LHCN-M2 (cell line): ENCODE measurements around the gene COQ8B. TPM values are rescaled to one million over a fixed set of nuclear protein-coding genes. Genes with fewer than 3 reads are reported as not detected.
"Not testable (repeated sequence)": the region's sequence is repeated elsewhere in the genome, so short reads cannot be mapped to it uniquely, and the experiment has no call there.

ENCODE experiments used
- DNase-seq: peaks from one replicate; pipeline ENCODE4 v3.0.0-alpha.2; 2012; ENCODE audit warnings: low read depth
- total RNA-seq: library from RNA; depleted of rRNA; stranded (reverse); fragments of >200 nt; gene quantifications from 2 replicates; pipeline ENCODE4 v1.2.3, GENCODE V29; 2014

Gene COQ8B
- total RNA-seq, 1 experiment from 2014 or later = 54.7 TPM

DNA sequence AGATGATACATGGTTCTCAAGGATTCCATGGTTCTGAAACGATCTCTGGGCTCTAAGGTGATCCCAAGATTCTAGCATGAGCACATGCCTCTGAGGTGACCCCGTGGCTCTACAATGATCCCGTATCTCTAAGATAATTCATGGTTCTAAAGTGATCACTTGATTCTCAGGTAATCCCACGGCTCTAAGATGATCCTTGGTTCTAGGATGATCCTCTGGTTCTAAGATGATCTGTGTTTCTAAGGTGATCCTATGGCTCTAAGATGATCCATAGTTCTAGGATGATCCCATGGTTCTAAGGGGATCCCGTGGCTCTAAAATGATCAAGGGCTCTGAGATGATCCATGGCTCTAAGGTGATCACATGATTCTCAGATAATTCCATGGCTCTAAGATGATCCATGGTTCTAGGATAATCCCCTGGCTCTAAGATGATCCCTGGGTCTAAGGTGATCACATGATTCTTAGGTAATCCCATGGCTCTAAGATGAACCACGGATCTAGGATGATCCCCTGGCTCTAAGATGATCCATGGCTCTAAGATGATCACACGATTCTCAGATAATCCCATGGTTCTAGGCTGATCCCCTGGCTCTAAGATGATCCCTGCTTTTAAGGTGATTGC is 47.6 kb downstream of the COQ8B start:
- no peak for DNase-seq

DNA sequence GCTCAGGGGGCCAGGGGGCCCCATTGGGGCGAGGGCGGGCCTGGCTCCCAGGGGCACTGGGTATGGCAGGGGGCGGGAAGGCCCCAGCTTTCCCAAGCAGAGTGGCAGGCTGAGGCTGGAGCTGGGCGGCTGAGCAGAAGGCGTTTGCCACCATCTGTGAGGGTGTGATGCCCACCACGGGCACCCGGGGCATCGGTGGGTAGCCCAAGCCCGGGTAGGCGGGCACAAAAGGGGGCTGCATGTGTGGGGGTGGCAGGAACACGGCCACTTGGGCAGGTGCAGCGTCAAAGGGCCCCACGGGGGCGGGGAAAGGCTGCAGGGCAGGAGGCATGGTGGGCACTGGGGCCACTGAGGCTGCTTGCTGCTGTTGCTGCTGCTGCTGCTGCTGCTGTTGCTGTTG is 49.1 kb downstream of the COQ8B start:
- no peak for DNase-seq

DNA sequence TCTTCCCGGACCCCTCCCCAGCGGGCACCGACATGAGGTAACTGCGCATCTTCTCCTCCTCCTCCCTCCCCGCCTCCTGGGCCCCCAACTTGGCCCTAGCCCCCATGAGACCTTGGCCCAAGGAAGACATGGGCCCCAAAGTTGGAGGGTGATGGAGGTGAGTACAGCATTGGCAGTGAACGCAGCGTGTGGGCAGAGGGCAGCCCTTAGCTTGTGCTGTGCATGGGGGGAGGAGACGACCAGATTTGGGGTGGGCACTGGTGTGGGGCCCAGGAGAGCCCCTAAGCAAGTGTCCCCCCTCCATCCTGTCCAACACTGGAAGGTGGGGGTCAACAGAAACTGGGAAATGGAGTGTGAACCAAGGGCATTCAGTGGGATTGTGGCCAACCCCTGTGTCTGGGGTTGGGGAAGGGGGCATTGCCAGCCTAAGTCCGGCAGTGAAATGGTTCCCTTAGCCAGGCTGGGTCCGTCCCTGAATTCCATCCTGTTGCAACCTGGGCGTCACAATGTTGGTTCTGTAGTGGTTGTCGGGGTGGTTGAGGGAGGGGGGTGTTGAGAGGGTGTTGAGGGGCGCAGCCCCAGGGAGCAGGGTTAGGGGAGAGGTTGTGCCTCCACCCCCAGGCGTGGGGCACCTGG is 49.8 kb downstream of the COQ8B start:
- DNase-seq = no peak

DNA sequence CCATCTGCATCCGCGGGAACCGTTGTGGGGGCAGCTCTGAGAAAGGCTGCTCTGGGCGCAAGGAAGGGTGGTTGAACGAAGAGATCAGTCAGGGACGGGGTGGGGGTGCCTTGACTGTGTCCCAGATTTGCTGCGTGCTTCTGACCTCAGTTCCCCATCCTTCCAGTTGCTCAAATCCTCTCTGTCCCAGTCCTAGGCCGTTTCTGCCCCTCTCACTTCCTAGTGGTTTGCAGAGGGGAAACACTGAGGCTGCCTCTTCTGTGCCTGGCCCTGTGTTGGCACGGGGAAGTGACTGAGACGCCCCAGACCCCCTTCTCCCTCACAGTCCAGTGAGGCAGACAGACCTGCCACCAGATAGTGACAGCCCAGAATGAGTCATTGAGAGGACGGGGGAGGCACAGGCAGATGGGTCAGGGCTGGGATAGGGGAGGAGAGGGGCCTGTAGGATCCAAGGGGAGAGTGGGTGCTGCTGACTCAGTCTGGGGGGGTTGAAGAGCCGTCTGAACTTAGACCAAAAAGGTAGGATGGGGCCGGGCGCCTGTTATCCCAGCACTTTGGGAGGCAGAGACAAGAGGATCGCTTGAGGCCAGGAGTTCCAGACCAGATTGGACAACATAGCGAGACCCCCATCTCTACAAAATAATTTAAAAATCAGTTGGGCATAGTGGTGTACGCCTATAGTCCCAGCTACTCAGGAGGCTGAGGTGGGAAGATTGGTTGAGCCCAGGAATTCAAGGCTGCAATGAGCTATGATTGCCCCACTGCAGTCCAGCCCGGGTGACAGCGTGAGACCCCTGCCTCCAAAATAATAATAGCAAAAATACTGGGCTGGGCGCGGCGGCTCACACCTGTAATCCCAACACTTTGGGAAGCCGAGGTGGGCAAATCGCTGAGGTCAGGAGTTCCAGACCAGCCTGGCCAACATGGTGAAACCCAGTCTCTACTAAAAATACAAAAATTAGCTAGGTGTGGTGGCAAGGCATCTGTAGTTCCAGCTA is 52.7 kb downstream of the COQ8B start:
- no peak for DNase-seq

DNA sequence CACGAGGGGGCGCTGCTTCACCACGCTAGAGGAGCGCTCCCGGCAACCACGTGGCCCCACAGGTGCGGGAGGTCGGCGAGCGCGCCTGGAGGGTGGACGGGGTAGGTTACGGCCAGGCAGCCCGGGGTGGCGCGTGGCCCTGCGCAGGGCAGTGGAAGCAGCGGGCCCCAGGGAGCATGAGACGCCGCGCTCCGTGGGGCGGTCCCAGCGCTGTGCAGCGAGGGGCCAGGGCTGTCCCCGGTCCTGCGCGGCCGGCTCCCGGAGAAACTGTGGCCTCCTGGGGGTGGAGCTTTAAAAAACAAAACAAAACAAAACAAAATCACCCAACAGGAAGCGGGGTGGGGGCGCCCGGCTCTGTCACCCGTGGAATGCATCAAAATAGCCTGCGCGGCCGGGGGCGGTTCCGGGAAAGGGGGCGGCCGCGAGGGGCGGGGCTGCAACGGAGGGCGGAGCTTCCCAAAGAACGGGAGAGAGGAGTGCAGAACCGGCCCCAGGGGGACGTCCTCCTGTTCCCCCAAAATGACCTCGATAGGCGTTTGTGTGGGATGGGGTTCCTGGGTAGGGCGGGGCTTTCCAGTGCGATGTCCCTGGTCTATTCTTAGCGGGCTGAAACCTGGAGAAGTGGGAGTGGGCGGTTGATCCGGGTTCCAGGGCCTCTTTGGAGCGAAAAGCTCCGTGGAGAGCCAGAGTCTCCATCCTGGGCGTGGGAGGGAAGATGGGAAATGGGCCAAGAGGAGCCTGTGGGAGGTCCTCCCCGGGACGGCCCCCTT is 53.6 kb downstream of the COQ8B start:
- DNase-seq = peak; percentile 76

DNA sequence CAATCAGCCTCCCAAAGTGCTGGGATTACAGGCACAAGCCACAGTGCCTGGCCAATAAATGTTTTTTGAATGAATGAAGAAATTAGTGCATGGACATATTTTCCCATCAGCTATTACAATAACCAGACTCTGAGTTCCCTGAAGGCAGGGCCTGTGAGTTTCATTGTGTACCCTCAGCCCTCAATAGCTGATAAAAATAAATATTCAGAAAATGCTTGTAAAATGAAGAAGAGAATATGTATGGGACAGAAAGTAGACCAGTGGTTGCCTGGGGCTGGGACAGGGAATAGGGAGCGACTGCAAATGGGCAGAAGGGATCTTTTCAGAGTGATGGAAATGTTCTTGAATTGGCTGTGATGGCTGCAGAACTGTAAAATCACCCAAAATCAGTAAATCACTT is 55.1 kb downstream of the COQ8B start:
- no peak for DNase-seq

DNA sequence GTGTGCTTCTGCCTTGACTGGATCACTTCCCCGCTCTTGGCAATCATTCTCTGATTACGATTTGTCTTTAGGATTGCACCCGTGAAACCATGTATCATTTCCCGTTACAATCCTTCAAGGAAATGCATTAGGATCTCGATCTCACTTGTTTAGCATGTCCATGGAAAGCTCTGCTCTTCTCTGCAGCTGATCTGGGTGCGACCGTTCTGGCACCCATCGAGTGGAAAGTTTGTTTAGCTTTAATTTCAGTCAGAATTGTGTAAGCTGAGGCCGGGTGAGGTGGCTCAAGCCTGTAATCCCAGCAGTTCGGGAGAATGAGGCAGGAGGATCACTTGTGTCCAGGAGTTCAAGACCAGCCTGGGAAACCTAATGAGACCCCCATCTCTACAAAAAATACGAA is 57.1 kb downstream of the COQ8B start:
- DNase-seq = no peak

DNA sequence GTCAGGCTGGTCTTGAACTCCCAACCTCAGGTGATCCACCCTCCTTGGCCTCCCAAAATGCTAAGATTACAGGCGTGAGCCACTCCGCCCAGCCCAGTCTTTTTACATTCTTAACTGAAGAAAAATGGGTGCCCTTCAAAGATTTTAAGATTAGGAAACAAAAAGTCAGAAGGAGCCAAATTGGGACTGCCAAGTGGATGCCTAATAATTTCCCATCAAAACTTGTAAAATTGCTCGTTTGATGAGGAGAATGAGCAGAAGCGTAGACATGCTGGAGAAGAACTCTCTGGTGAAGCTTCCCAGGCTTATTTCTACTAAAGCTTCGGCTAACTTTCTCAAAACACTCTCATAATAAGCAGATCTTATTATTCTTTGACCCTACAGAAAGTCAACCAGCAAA is 57.6 kb downstream of the COQ8B start:
- DNase-seq = no peak

DNA sequence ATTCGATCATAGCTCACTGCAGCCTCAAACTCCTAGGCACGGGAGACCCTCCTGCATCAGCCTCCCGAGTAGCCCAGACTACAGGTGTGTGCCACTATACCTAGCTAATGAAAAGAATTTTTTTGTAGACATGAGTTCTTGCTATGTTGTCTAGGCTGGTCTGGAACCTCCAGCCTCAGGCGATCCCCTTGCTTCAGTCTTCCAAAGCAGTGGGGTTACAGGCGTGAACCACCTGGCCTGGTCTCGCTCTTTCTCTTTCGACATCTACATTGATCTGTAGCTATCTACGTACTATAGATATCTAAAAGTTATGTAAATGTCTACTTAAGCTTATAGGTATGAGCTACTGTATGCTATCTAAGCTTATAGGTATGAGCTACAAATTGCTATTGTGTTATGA is 58.7 kb downstream of the COQ8B start:
- no peak for DNase-seq

DNA sequence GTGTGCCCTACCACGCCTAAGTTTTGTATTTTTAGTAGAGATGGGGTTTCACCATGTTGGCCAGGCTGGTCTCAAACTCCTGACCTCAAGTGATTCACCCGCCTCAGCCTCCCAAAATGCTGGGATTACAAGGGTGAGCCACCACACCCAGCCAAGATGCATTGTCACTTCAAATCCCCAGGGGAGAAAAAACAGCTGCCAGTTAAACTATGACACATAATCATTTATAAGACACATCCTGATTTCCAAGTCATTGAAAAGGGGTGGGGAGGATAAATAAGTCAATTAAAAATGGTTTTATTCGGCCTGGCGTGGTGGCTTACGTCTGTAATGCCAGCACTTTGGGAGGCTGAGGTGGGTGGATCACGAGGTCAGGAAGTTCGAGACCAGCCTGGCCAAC is 61.0 kb downstream of the COQ8B start:
- not testable (repeated sequence) for DNase-seq

DNA sequence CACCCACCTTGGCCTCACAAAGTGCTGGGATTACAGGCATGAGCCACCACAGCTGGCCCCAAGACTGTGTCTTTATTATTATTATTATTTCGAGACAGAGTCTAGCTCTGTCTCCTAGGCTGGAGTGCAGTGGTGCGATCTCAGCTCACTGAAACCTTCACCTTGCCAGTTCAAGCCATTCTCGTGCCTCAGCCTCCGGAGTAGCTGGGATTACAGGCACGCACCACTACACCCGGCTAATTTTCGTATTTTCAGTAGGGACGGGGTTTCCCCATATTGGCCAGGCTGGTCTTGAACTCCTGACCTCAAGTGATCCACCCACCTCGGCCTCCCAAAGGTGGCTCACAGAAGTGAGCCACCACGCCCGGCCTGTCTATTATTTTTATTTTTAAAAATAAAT is 64.4 kb downstream of the COQ8B start:
- DNase-seq = not testable (repeated sequence)

DNA sequence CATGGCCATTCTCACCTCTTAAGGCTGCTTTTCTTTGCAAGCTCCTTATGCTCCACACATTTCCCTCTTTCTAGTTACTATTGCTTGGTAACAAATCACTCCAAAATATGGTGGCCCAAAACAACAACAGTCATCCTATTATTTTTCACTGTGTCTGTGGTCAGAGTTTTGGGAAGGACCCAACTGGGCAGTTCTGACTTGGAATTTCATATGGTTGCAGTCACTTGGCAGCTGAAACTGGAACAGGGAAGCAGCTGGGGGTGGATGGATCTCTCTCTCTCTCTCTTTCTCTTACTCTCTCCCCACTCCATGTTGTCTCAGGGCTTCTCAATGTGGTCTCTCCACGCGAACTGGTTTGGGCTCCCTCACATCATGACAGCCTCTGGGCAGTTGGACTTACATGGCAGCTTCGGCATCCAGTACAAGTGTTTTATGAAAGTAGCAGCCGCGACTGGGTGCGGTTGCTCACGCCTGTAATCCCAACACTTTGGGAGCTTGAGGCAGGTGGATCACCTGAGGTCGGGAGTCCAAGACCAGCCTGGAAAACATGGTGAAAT is 65.9 kb downstream of the COQ8B start:
- peak; percentile 72 for DNase-seq

DNA sequence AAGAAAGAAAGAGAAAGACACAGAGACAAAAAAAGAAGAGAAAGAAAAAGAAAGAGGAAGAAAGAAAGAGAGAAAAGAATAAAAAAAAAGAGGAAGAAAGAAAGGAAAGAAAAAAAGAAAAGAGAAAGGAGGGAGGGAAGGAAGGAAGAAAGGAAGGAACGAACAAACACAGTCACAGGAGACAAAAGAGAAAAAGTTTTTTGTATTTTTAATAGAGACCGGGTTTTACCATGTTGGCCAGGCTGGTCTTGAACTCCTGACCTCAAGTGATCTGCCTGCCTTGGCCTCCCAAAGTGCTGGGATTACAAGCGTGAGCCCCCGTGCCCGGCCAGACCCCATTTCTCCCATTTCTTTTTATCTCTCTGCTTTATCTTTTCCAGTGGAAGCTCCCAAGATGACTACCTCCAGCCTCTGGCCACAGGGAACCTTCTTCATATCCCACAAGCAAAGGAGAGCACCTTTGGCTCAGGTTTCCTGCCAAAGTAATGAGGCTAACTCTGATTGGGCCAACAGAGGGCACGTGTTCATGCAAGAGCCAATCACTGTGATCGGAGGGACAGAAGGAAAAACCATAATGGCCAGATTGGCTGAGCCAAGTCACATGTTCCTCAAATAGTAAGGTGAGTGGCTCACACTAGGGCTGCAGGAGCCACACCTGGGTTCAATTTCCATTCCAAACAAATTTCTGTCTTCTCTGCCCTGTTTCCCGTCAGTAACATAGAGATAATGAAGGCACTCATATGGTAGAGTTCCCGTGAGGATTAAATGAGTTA is 66.6 kb downstream of the COQ8B start:
- DNase-seq = not testable (repeated sequence)

DNA sequence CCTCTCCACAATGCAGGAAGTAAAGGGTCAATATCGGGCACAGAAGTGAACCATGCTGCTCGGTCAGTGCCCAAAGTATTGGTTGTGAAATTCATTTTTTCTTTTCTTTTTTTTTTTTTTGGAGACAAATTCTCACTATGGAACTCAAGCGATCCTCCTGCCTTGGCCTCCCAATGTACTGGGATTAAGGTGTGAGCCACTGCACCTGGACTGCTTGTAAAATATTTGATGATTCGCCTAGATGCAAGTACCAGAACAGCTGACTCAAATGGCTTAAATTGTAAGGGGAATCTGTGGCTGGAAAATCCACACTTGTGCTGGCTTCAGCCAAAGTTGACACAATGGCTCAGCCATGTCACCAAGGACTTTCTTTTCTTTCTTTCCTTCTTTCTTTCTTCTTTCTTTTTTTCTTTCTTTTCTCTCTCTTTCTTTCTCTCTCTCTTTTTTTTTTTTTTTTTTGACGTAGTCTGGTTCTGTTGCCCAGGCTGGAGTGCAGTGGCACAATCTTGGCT is 69.9 kb downstream of the COQ8B start:
- no peak for DNase-seq

DNA sequence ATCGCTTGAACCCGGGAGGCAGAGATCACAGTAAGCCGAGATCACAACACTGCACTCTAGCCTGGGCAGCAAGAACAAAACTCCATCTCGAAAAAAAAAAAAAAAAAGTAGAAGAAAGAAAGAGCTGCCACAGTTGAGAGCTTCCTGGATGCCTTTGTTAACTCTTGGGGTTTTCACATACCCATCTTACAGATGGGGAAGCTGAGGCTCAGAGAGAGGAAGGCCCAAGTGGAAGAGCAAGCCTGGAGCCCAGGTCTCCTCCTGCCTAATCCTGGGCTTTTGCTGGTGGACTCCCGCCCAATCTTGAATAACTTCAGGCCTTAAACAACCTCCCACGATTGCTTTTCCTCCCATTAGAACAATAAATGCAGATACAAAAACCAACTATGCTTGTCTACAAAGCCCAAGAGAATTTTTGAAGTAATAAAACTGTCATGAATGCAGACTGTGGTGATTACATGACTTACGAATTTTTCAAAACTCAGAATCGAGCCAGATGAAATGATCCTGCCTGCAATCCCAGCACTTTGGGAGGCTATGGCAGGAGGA is 73.9 kb downstream of the COQ8B start:
- no peak for DNase-seq

DNA sequence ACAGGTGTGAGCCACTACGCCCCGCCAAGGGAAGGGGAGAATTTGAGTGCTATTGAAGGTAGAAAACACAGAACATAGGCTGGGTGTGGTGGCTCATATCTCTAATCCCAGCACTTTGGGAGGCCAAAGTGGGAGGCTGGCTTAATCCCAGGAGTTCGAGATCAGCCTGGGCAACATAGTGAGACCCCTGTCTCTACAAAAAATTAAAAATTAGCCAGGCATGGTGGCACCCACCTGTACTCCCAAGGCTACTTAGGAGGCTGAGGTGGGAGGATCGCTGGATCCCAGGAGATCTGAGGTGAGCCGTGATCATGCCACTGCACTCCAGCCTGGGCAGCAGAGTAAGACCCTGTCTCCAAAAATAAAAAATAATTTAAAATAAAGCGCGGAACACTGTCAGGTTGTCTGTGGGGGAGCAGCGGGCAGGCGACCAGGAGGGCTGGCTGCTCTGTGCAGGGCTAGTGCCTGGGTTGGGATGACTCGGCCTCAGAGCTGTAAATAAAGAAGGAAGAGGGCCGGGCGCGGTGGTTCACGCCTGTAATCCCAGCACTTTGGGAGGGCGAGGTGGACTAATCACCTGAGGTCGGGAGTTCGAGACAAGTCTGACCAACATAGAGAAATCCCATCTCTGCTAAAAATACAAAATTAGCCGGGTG is 74.5 kb downstream of the COQ8B start:
- no peak for DNase-seq
